B cell (primary cell): ENCODE results near the gene BACH2.

ENCODE experiments used
- EZH2 ChIP-seq: IDR thresholded peaks from 2 replicates; pipeline ENCODE4 v1.6.1; 2012; ENCODE audit warnings: borderline replicate concordance, low read depth, mild to moderate bottlenecking, moderate library complexity, low read length; ENCODE audit not compliant: insufficient read depth, poor library complexity, severe bottlenecking
- TF ChIP-seq, protein P1 (sequence below): fragments of 200-600 bp; IDR thresholded peaks from one replicate; pipeline ENCODE4 v1.8.0; 2022; ENCODE audit warnings: antibody characterized with exemption, mild to moderate bottlenecking

DNA sequence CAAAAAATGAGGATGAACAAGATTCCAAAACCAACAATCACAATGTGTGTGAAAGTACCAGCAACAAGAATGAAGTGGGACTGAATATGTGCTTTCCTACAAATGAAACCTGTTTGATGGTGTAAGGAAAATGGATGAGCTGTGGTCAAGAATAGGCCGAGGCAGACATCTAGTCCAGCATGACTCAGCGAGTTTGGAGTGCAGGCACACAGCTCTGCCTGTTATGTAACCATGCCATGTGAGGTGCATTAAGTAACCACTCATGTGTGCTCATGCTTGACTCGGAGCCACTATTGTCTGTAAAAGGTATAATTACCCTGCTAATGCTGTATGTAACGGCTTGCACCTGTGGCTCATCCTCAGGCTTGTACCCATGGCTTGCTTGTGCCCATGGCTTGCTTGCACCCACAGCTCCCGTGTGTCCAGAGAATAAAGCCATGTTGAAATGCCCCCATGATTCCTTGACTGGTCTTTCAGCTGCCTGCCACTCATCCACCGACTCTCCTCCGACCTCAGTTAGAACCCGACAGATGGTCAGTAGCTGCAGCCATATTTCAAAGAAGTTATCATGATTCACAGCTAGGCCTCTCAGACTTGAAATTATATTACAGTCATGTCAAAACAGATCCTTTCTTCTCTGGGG is 98.7 kb downstream of the BACH2 start:
- TF ChIP-seq EZH2: no peak
- TF ChIP-seq, protein P1, sequence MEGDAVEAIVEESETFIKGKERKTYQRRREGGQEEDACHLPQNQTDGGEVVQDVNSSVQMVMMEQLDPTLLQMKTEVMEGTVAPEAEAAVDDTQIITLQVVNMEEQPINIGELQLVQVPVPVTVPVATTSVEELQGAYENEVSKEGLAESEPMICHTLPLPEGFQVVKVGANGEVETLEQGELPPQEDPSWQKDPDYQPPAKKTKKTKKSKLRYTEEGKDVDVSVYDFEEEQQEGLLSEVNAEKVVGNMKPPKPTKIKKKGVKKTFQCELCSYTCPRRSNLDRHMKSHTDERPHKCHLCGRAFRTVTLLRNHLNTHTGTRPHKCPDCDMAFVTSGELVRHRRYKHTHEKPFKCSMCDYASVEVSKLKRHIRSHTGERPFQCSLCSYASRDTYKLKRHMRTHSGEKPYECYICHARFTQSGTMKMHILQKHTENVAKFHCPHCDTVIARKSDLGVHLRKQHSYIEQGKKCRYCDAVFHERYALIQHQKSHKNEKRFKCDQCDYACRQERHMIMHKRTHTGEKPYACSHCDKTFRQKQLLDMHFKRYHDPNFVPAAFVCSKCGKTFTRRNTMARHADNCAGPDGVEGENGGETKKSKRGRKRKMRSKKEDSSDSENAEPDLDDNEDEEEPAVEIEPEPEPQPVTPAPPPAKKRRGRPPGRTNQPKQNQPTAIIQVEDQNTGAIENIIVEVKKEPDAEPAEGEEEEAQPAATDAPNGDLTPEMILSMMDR: no peak
